Epithelial cell of esophagus (primary cell): ENCODE data around the gene METTL14.

Experiments used
- DNase-seq: peaks from one replicate; pipeline ENCODE4 v3.0.0; 2010; ENCODE audit warnings: low read depth
- H3K4me3 ChIP-seq: 2 replicates; pipeline ENCODE4 v1.5.1; 2011; ENCODE audit warnings: mild to moderate bottlenecking, low read length, control low read depth
- CTCF ChIP-seq: IDR thresholded peaks from 2 replicates; pipeline ENCODE4 v1.5.1; 2011; ENCODE audit warnings: low read depth, mild to moderate bottlenecking, low read length, control low read depth, inconsistent platforms; ENCODE audit not compliant: insufficient read depth; ENCODE audit errors: missing control alignments

METTL14 gene

GRCh38 chr4:118734491-118735205, 49.5 kb downstream of the METTL14 start:
- no peak for DNase-seq
- no peak for TF ChIP-seq CTCF
- no peak overlapping the region for H3K4me3 ChIP-seq

GRCh38 chr4:118736900-118737299, 51.7 kb downstream of the METTL14 start:
- no peak for DNase-seq
- no peak overlapping the region for H3K4me3 ChIP-seq
- no peak for TF ChIP-seq CTCF

GRCh38 chr4:118738090-118738489, 52.9 kb downstream of the METTL14 start:
- H3K4me3 ChIP-seq: no peak overlapping the region
- no peak for TF ChIP-seq CTCF
- DNase-seq: peak; percentile 33

GRCh38 chr4:118739022-118739713, 54.0 kb downstream of the METTL14 start:
- no peak for TF ChIP-seq CTCF
- DNase-seq: no peak
- H3K4me3 ChIP-seq: no peak overlapping the region

GRCh38 chr4:118740869-118741268, 55.7 kb downstream of the METTL14 start:
- TF ChIP-seq CTCF: no peak
- DNase-seq: no peak
- H3K4me3 ChIP-seq: no peak overlapping the region

- TF ChIP-seq CTCF: no peak
- H3K4me3 ChIP-seq: no peak overlapping the region
- DNase-seq: no peak
These were observed 56.2 kb downstream of the METTL14 start for GRCh38 chr4:118741301-118741855.
